Large intestine (tissue), 3 donors: Measurements from ENCODE around the gene NUDT7. TPM values are rescaled to one million over a fixed set of nuclear protein-coding genes. Genes with fewer than 3 reads are reported as not detected.

Source experiments
- DNase-seq, 2 donors: peaks; one replicate each; pipeline versions ENCODE4 v3.0.0 to v3.0.0-alpha.2; 2013
- H3K27ac ChIP-seq: one replicate; pipeline ENCODE4 v1.5.1; 2013; ENCODE audit warnings: low read length
- H3K27me3 ChIP-seq: 2 replicates; pipeline ENCODE4 v1.6.1; 2013; ENCODE audit warnings: low read length; ENCODE audit not compliant: control insufficient read depth, insufficient read depth
- H3K36me3 ChIP-seq: 2 replicates; pipeline ENCODE4 v1.6.1; 2013; ENCODE audit warnings: low read length; ENCODE audit not compliant: control insufficient read depth, insufficient read depth
- H3K4me1 ChIP-seq: one replicate; pipeline ENCODE4 v1.6.1; 2013; ENCODE audit warnings: low read length; ENCODE audit not compliant: control insufficient read depth, insufficient read depth
- H3K4me3 ChIP-seq: one replicate; pipeline ENCODE4 v1.5.1; 2013; ENCODE audit warnings: low read length
- H3K9me3 ChIP-seq: one replicate; pipeline ENCODE4 v1.6.1; 2013; ENCODE audit warnings: mild to moderate bottlenecking, low read depth, low read length, moderate library complexity; ENCODE audit not compliant: control insufficient read depth
- WGBS: methylation state at CpG from one replicate; pipeline ENCODE4 v1.1.5; 2013; ENCODE audit warnings: low lambda C conversion rate; ENCODE audit not compliant: insufficient coverage; 5-methylcytosine and 5-hydroxymethylcytosine counted together
- polyA plus RNA-seq: library from polyadenylated mRNA; unstranded; fragments of 120-200 nt; gene quantifications from one replicate; pipeline ENCODE4 v1.2.1, GENCODE V29; 2013

The NUDT7 gene
- polyA plus RNA-seq, 1 donor: 14.2 TPM

- Histone ChIP-seq H3K4me3 (no peak overlapping the region), H3K36me3 (no peaks in the 10 kb centered on the region), H3K9me3 (no peaks in the 10 kb centered on the region), H3K27ac (no peak overlapping the region), H3K4me1 (no peaks in the 10 kb centered on the region), H3K27me3 (no peaks in the 10 kb centered on the region)
- WGBS: no CpG with 5 or more reads among the region's 3 CpGs
- no peak for DNase-seq
Measured at GRCh38 chr16:77767826-77768225, 45.5 kb downstream of the NUDT7 start.

GRCh38 chr16:77775911-77776909, 53.9 kb downstream of the NUDT7 start:
- Histone ChIP-seq H3K4me3 (no peak overlapping the region), H3K9me3 (no peaks in the 10 kb centered on the region), H3K4me1 (no peaks in the 10 kb centered on the region), H3K27ac (no peak overlapping the region), H3K27me3 (no peaks in the 10 kb centered on the region), H3K36me3 (no peaks in the 10 kb centered on the region)
- DNase-seq: no peak
- WGBS: no CpG with 5 or more reads among the region's 6 CpGs

GRCh38 chr16:77777745-77778144, 55.4 kb downstream of the NUDT7 start:
- H3K9me3 ChIP-seq: no peaks in the 10 kb centered on the region
- no peaks in the 10 kb centered on the region for H3K4me1 ChIP-seq
- H3K27ac ChIP-seq: no peak overlapping the region
- no peaks in the 10 kb centered on the region for H3K36me3 ChIP-seq
- DNase-seq: no peak
- no CpG with 5 or more reads among the region's 4 CpGs for WGBS
- H3K4me3 ChIP-seq: no peak overlapping the region
- no peaks in the 10 kb centered on the region for H3K27me3 ChIP-seq

- Histone ChIP-seq H3K27ac (no peak overlapping the region), H3K36me3 (no peaks in the 10 kb centered on the region), H3K4me3 (no peak overlapping the region), H3K9me3 (peaks cover 3% of the 10 kb centered on the region), H3K27me3 (no peaks in the 10 kb centered on the region), H3K4me1 (no peaks in the 10 kb centered on the region)
- no CpG with 5 or more reads among the region's 9 CpGs for WGBS
- DNase-seq: no peak
Measured at GRCh38 chr16:77780378-77780837, 58.1 kb downstream of the NUDT7 start.

- Histone ChIP-seq H3K4me1 (no peaks in the 10 kb centered on the region), H3K36me3 (no peaks in the 10 kb centered on the region), H3K27me3 (peaks cover 4% of the 10 kb centered on the region), H3K4me3 (no peak overlapping the region), H3K27ac (no peak overlapping the region), H3K9me3 (peaks cover 3% of the 10 kb centered on the region)
- DNase-seq: no peak
Measured at GRCh38 chr16:77781091-77781490, 58.8 kb downstream of the NUDT7 start.

- Histone ChIP-seq H3K9me3 (peaks cover 3% of the 10 kb centered on the region), H3K4me3 (no peak overlapping the region), H3K36me3 (no peaks in the 10 kb centered on the region), H3K27me3 (peaks cover 18% of the 10 kb centered on the region), H3K27ac (no peak overlapping the region), H3K4me1 (no peaks in the 10 kb centered on the region)
- 20% methylated on average over 2 of the region's 2 CpGs for WGBS
- no peak for DNase-seq
Measured at GRCh38 chr16:77782694-77783093, 60.4 kb downstream of the NUDT7 start.

- H3K4me1 ChIP-seq: no peaks in the 10 kb centered on the region
- peaks cover 3% of the 10 kb centered on the region for H3K9me3 ChIP-seq
- peaks cover 39% of the 10 kb centered on the region for H3K27me3 ChIP-seq
- no peak overlapping the region for H3K4me3 ChIP-seq
- WGBS: no CpG with 5 or more reads among the region's 38 CpGs
- no peaks in the 10 kb centered on the region for H3K36me3 ChIP-seq
- DNase-seq: no peak
- no peak overlapping the region for H3K27ac ChIP-seq
Measured at GRCh38 chr16:77784441-77785372, 62.4 kb downstream of the NUDT7 start.

GRCh38 chr16:77785373-77785764, 63.1 kb downstream of the NUDT7 start:
- H3K4me1 ChIP-seq: no peaks in the 10 kb centered on the region
- peaks cover 45% of the 10 kb centered on the region for H3K27me3 ChIP-seq
- H3K36me3 ChIP-seq: no peaks in the 10 kb centered on the region
- WGBS: 39% methylated on average over 2 of the region's 2 CpGs
- DNase-seq: no peak
- no peak overlapping the region for H3K27ac ChIP-seq
- H3K4me3 ChIP-seq: no peak overlapping the region
- peaks cover 3% of the 10 kb centered on the region for H3K9me3 ChIP-seq

- H3K4me3 ChIP-seq: no peak overlapping the region
- H3K9me3 ChIP-seq: peaks cover 3% of the 10 kb centered on the region
- 74% methylated on average over 5 of the region's 5 CpGs for WGBS
- DNase-seq: no peak
- H3K27ac ChIP-seq: no peak overlapping the region
- peaks cover 50% of the 10 kb centered on the region for H3K27me3 ChIP-seq
- H3K36me3 ChIP-seq: no peaks in the 10 kb centered on the region
- no peaks in the 10 kb centered on the region for H3K4me1 ChIP-seq
Measured at GRCh38 chr16:77786186-77786847, 64.0 kb downstream of the NUDT7 start.

GRCh38 chr16:77787452-77787851, 65.1 kb downstream of the NUDT7 start:
- 80% methylated on average over 1 of the region's 2 CpGs for WGBS
- Histone ChIP-seq H3K4me1 (no peaks in the 10 kb centered on the region), H3K4me3 (no peak overlapping the region), H3K27me3 (peaks cover 56% of the 10 kb centered on the region), H3K9me3 (peaks cover 3% of the 10 kb centered on the region), H3K36me3 (no peaks in the 10 kb centered on the region), H3K27ac (no peak overlapping the region)
- DNase-seq: no peak
